DMS114 treated with DMSO at 0.1 percent for 48 hours (cell line): ENCODE measurements around the gene WFDC10A.
"Not testable (repeated sequence)": the region's sequence is repeated elsewhere in the genome, so short reads cannot be mapped to it uniquely, and the experiment has no call there.

Source experiments
- DNase-seq: peaks from one replicate; lab custom pipeline; 2025; ENCODE audit not compliant: unreplicated experiment; lab: John Stamatoyannopoulos, UW

WFDC10A gene

GRCh38 chr20:45647441-45648050, 18.0 kb downstream of the WFDC10A start:
- DNase-seq: no peak

- no peak for DNase-seq
These were observed 19.8 kb downstream of the WFDC10A start for GRCh38 chr20:45649312-45649863.

GRCh38 chr20:45651726-45652125, 22.2 kb downstream of the WFDC10A start:
- DNase-seq: not testable (repeated sequence)

GRCh38 chr20:45657038-45657437, 27.5 kb downstream of the WFDC10A start:
- DNase-seq: not testable (repeated sequence)

- DNase-seq: no peak
These were observed 40.6 kb downstream of the WFDC10A start, which contains the start of gene WFDC11 for GRCh38 chr20:45670139-45670538. TSS of gene WFDC11 (minus strand) at chr20:45670239. CDS start at chr20:45650600, 19,639 bp downstream.

GRCh38 chr20:45672765-45673164, 43.2 kb downstream of the WFDC10A start:
- DNase-seq: no peak

- no peak for DNase-seq
These were observed 50.1 kb downstream of the WFDC10A start for GRCh38 chr20:45679650-45680049.
